NK-92 (cell line): Measurements from ENCODE around the gene PNKP.

ENCODE experiments used
- DNase-seq: peaks from one replicate; lab custom pipeline; 2025; ENCODE audit not compliant: unreplicated experiment; lab: John Stamatoyannopoulos, UW

Gene PNKP

DNA sequence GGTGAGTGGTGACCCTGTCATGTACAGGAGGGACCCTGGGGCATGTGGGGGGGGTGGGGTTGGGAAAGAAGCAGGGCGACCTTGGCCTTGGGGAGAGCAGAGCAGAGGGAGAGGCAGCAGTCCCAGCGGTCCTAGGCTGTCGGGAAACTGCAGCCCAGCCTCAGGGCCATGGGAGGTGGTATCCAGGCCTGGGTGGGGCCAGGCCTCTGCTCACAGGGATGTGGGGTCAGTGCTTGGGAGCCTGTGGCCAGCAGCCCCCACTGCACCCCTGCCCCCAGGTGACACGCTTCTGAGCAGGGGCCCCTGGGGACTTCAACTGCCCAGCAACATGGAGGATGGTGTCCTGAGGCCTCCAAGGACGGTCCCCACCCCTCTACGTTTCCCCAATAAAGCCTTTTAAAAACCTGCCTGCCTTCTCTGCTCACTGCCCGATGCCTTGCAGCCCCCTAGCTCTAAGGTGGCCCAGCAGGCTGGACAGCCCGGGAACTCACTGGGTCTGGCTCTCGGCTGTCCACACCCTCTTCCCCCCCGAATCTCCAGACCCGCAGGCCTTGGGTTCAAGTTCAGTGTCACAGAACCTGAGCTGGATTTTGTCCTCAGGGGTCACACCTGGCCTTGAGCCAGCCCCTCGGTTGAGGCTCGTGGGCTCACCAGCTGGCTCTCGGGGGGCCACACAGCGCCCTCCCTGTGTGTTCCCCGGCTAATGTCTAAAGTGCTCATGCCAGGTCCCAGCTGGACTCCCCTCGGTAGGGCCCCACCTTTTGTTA, 6.9 kb downstream of the PNKP start:
- DNase-seq: no peak

DNA sequence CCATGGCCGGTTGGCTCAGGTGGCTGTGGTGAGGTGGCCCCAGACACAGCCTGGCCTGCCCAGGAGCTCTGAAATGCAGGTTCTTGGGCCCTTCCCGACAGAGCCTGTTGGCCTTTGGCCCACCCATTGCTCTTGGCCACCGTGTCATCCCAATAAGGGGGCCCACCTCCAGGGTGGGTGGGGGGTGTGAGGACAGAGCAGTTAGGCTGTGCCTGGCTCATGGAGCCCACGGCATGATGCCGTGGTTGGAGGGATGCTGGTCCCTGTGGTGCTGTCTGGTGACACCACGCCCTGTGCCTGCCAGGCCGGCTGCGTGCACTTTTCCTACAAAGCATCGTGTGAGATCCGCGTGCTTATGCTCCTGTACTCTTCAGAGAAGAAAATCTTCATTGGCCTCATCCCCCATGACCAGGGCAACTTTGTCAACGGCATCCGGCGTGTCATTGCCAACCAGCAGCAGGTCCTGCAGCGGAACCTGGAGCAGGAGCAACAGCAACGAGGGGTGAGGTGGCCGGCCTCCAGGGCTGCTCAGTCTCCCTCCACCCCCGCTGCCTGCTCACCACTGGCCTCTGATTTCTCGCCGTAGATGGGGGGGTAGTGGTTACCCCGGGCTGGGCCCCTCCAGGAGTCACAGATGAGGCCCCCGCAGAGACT, 7.6 kb downstream of the PNKP start:
- DNase-seq: no peak

DNA sequence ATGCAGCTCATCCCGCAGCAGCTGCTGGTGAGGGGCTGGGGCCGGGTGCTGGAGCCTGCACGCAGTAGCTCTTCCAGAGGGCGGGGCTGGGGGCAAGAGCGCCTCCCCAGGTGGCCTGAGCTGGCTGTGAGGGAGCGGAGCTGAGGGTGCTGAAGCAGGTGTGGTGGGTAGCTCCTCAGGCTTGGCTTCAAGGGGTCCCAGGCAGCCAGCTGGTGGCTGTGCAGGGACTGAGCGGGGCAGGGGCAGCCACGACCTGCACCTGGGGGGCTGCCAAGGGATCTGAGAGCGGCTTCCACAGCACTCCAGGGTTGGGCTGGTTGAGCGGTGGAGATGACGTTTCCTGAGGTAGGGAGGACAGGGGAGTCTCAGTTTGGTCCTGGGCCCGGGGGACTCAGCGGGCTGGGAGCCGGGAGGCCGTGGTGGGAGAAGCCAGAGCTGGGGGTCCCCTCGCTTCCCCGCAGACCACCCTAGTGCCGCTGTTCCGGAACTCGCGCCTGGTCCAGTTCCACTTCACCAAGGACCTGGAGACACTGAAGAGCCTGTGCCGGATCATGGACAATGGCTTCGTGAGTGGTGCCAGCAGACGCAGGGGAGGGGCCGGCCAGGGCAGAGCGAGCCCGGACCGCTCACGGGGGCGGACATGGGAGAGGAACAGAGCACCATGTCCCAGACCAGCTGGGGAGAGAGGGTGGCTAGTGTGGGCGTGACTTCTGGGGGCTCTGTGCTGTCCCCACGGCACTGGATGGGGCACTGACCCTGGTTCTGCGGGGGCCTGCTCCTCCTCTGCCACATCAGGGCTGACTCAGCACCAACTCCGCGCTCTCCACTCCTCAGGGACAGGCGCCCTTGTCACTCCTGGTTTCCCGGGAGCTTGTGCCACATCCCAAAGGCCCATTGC, 9.0 kb downstream of the PNKP start:
- no peak for DNase-seq

DNA sequence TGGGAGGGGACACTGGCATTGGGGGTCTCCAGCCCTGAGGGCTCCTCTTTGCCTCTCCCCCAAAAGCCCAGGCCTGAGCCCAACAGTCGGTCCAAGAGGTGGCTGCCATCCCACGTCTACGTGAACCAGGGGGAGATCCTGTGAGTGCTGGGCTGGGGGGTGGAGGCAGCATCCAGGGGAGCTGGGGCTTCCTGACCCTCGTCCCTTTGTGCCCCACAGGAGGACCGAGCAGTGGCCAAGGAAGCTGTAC, 9.6 kb downstream of the PNKP start:
- DNase-seq: no peak

DNA sequence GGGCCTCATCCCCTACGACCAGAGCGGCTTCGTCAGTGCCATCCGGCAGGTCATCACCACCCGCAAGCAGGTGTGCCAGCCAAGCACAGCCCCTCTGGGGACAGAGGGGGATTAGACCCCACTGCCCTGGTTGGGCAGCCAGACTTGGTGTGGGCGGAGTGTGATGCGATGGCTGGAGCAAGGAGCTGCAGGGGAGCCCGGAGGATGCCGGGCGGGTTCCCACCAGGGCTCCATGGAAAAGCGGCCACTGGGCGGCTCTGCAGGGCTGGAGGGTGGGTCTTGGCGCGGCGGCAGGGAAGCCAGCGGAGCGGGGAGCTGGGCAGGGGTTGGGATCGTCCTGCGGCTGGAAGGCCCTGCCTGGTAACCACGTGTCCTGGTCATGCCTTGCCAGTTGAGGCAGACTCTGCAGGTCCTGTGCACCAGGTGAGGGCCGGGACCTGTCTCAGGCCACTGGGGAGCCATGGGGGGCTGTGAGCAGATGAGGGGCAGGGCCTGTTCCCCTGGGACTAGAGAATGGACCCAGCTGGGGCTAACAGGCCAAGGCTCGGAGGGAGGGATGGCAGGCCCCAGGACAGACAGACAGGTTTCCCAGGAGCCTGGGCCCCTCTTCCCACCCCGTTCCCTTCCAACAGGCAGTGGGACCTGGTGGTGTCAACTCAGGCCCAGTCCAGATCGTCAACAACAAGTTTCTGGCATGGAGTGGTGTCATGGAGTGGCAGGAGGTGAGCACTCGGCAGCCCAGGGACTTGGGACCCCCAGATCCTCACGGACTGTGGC, 10.1 kb downstream of the PNKP start:
- no peak for DNase-seq

DNA sequence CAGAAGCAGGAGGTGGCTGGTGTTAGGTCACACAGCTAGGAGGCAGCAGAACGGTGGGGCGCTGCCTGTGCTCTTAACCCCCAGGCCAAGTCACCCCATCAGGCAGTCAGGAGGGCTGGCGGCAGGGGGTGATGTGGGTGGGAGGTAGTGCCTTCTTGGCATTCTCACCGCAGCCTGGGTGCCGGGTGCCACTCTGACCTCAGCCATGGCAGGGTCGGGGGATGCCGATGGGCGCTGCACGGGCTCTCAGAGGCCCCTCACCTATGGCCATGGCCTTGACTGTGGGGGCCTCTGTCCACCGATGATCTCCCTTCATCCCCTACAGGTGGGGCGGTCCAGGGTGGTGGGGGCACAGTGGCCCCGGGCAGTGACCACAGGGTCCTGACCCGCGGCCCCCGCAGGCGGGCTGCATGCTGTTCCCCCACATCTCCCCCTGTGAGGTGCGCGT, 10.8 kb downstream of the PNKP start:
- no peak for DNase-seq

DNA sequence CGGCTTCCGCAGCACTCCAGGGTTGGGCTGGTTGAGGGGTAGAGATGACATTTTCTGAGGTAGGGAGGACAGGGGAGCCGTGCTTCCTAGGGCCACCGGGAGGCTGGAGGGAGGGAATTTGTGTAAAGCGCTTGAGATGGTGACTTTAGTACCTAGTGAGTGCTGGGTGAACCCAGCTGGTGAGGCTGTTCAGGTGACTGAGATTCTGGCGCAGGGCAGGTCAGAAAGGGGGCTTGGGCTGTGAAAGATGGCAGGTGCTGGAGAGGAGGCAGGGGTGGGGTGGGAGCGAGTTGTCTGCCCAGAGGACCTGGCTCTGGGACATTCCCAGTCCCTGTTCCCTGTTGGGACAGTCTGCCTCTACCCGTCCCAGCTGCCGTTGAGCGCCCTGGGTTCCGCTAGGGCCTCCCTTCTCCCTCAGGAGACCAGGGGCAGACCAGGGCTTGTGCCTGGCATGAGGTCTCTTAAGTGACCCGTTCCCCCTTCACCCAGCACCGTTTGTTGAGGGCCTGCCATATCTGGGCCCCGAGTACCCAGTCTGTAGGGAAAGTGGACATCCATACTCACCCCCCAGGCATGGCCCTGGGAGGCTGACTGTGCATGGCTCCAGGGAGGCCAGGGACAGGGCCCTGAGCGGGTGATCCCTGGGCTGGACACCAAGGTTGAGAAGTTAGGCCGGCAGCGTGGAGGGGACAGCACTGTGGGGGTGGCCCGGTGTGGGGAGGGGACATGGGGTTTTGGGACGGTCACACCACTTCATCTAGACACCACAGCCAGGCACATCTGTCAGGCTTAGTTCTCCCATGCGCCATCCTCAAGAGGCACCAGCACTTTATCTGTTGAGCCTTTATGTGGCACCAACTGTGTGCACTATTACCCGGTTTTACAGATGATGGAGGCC, 11.5 kb downstream of the PNKP start:
- no peak for DNase-seq

DNA sequence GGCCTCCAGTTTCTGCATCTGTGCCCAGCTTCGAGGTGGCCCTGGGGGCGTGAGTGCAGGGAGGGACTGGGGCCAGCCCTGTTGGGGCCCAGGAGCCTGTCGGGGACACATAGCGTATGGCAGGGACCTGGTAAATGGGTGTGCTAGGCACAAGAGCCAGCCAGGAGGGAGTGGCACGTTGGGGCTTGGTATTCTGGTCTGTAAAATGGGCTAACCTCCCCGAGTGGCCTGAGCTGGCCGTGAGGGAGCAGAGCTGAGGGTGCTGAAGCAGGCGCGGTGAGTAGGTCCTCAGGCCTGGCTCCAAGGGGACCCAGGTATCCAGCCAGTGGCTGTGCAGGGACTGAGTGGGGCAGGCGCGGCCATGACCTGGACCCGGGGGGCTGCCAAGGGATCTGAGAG, 12.1 kb downstream of the PNKP start:
- DNase-seq: no peak

DNA sequence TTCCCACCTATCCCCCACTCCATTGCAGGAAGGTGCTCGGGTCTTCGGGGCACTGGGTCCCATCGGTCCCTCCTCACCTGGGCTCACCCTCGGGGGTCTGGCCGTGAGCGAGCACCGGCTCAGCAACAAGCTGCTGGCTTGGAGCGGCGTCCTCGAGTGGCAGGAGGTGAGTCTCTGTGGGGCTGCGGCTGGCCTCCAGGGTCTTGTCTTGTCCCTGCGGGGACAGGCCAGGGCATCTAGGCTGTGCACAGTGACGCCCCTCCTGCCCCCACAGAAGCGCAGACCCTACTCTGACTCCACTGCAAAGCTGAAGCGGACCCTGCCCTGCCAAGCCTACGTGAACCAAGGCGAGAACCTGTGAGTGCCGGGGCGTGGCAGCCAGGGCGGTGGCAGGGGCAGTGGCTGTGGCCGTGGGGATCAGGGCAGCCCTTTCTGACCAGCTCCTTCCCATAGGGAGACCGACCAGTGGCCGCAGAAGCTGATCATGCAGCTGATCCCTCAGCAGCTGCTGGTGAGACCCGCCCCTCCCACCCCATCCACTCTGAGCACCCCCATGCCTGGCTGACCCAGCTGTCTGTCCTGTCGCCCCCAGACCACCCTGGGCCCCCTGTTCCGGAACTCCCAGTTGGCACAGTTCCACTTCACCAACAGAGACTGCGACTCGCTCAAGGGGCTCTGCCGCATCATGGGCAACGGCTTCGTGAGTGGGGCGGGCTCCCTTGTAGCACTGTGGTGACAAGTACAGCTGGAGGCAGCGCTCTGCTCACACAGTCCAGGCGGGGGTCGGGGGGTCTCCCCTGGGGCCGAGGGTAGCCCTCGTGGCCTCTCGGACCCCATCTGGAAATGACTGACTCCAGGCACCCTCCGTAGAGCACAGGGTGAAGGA, 12.8 kb downstream of the PNKP start:
- DNase-seq: no peak

DNA sequence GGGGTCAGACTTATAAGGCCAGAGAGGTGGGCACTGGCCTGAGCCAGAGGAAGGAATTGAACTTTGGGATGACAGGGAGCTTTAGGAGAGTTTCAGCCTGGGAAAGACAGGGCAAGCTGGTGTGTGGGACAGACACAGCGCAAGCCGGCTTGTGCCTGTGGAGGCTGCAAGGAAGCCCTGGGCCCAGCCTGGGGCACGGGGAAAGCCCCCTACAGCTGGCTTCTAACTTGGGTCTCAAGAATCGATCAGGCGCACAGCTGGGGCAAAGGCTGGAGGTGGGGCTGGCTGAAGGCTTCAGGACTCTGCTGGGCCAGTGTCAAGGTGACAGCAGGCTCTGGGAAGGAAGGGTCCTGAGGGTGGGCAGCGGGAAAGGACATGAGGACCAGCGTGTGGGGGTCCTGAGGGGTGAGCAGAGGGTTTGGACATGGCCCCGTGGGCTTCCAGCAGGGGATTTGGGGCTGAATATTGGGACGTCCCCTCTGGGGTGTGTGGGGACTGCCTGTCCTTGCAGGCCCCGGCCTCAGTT, 13.5 kb downstream of the PNKP start:
- no peak for DNase-seq

DNA sequence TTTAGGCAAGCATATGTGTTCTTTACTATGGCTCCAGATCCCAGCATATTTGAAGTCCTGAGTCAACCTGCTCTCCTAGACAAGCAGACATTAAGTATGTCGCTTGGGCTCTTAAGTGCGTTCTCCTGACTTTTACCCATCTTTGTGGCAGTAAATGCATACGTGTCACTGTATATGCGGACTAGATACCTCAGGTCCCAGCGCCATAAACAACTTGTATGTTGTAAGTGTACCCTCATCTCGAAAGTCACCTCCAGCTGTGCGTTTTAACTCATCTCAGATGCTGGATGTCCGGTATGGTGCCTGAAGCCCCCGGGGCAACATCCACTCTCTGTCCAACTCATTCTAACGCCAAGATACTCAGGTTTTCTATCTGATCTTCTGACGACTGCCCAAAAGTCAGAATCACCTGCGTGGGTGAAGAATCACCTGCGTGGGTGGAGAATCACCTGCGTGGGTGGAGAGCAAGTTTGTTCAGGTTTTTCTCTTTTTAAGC, 14.7 kb downstream of the PNKP start:
- no peak for DNase-seq

DNA sequence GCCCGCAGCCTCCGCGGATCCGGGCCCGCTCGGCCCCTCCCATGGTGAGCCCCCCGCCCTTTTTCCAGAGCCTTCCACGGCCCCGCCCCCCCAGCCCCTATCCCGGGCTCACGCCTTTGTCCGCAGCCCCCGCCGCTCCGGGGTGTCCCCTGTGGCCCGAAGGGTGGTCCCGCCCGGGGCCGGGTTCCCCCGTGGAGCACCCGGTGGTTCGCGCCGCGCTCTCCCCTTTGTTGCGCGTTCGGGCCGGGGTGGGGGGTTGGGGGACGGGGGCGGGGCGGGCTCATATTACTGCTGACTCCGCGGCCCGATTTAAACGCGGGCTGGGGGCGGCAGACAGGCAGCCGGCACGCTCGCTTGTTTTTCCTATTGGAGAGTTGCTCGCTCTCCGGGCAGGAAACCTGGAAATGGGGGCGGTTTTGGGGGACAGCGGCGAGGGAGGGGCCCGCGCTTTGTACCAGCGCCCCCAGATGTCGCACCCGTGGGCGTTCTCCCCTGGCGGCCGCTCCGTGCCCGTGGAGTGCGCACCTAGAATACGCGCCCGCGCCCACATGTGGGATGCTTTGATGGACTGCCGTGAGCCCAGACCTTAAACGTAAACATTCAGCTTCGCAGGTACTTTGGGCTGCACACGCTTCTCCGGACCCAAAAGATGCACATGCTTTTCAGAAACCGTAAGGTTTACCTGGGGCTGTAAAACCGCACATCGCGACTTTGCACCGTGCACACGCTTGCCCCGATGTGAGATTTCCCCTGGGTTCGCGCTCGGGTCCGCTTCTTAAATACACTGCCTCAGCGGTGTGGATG, 15.7 kb downstream of the PNKP start:
- DNase-seq: no peak

DNA sequence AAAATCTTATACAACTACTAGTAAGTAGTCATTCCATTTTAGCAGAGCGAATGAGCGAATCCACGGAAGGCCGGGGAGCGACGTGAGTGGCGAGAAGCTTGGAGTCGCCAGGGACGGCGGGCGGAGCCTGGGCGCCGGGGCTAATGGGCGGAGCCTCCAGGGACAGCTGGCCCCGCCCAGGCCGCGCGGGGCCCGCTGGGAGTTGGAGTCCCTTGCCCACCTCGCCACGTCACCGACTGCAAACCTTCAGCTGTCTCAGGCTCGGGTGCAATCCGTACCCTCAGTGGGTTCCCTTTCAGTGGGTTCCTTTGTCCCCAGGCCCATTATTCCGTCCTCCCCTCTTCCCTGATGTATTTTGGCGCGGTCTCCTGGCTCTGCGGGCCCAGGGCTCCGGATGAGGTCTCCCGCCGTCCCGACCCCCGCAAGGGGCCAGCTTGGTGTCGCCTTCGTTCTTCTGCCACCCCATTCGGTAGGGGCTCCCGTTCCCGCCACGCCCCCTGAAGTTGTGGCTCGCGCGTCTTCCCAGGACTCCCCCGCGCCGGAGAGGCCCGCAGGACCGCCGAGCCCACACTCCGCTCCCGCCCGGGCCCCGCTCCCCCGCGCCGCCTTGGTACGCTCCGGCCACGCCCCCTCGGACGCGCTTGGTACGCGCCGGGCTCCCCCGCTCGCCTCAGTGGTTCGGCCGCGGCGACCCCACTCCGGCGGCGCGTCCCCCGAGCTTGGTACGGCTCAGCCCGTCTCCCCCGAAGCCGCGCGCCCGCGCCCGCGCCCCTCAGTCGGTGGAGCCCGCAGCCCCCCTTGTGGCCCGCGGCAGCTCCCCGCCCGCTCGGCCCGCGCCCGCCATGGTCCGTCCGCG, 16.7 kb downstream of the PNKP start, which contains the start of gene PTOV1:
Gene PTOV1 (plus strand): TSS at position 673 of the 856 bp plus-strand sequence.
- DNase-seq: peak; percentile 25

DNA sequence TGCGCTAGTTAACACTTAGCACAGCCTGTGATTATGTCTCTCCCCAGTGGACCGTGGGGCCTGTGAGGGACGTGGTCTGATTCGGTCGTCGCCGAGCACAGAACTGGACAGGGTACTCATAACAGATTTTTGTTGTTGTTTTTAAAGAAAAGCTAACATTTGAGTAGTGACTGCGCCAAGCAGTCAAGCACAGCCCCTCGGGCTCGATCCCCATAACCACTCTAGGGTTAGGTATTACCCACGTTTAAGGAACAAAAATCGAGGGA, 17.2 kb downstream of the PNKP start:
- DNase-seq: no peak

DNA sequence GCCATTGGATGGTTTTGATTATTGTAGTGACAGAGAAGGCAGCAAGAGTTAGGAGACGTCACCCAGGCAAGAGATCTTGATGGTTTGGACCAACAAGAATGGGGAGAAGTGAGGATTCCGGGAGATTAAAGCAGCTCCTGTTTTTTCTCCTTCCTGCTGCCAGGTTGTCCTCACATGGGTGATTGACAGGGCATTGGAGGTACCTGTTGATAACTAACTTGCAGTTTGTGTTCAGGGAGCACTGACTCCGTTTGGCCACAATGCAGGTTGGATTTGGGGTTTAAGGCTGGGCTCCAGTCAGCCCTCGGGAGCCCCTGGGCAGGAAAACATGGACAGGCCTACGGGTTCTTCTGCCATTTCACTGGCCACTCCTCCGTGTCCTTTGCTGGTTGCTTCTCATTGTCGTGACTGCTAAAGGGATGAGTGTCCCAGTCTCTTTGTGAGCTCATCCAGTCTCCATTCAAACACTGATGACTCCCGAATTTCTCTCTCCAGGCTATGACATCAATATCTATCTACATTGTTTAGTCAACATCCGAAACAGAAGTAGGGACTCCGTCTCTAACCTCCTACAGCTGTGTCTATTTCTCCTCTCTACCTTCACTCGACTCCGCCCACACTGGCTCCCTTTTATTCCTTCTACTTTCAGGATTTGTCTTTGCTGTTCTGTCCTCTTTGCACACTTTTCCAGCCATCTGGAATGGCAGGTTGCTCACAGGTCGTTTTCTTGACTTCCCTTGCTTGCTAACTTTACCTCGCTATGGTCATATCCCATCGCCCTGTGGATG, 17.7 kb downstream of the PNKP start:
- no peak for DNase-seq

DNA sequence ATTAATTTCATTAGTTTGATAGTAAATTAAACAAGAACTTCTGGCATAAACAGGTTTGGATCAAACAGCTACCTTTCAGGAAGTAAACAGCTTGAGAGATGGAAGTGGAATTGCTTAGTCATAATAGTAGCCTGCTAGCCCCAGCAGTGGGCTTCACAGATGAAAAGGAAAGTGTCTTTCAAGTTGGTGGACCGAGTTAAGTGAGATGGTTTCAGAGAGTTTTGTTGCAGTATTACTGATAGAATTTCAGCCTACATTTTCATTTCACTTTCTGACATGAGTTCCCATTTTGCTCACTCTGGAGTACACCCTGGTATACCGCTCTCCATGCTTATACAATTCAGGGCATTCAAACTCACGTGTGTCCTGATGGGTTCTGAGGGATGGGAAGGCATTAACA, 18.4 kb downstream of the PNKP start:
- DNase-seq: no peak
